ENCODE data around the gene GNG11. TPM values are rescaled to one million over a fixed set of nuclear protein-coding genes. Genes with fewer than 3 reads are reported as not detected.
"Not testable (repeated sequence)": the region's sequence is repeated elsewhere in the genome, so short reads cannot be mapped to it uniquely, and the experiment has no call there.

Gene GNG11
- total RNA-seq, 3 donors from 2014 or later (not counting 1 experiment from before 2014, with no cell fraction given) = 0.57 to 4.0 (median 1.5) TPM

DNA sequence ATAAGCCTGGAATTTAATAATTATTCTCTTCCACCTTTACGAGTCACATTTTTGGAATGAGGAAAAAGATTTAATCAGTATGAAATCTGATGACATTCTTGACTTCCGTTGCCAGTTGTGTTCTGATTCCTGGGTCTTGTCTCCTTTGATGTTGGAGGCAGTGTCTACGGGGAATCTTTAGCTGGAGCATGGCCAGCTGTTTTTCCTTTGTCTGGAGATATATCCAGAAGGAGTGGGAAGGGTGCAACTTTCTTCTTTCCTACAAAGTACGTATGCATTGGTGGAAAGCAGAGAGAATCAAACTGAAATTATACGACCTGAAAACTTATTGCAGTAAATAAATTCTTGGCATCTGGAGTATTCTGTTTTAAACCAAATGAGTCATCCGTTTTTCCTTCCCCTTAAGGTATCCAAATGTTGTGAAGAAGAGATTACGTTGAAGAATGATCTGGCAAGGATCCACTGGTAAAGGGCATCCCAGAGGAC is 6.9 kb upstream of the GNG11 start:
- Mint-ChIP-seq H3K4me1 (no peaks in the 10 kb centered on the region), H3K4me3 (no peak overlapping the region), H3K36me3 (no peaks in the 10 kb centered on the region), H3K27me3 (ENCODE audit: low read depth in 2 of 2) (peaks cover 25 to 44% of the 10 kb centered on the region in 2 donors), H3K9me3 (no peaks in the 10 kb centered on the region), H3K27ac (no peak overlapping the region)
- DNase-seq (no peak), ATAC-seq (no peak)
- peaks cover 2% of the 10 kb centered on the region for H3K27me3 ChIP-seq (ENCODE audit: control insufficient read depth, insufficient read depth, low read length)
- H3K27ac ChIP-seq (ENCODE audit: low read length) = no peak overlapping the region
- intact Hi-C loops (cut with micrococcal nuclease) = no loop called here
- TF ChIP-seq, protein P1, sequence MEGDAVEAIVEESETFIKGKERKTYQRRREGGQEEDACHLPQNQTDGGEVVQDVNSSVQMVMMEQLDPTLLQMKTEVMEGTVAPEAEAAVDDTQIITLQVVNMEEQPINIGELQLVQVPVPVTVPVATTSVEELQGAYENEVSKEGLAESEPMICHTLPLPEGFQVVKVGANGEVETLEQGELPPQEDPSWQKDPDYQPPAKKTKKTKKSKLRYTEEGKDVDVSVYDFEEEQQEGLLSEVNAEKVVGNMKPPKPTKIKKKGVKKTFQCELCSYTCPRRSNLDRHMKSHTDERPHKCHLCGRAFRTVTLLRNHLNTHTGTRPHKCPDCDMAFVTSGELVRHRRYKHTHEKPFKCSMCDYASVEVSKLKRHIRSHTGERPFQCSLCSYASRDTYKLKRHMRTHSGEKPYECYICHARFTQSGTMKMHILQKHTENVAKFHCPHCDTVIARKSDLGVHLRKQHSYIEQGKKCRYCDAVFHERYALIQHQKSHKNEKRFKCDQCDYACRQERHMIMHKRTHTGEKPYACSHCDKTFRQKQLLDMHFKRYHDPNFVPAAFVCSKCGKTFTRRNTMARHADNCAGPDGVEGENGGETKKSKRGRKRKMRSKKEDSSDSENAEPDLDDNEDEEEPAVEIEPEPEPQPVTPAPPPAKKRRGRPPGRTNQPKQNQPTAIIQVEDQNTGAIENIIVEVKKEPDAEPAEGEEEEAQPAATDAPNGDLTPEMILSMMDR (IDR thresholded peaks at IDR 0.05) = no peak
- 95% methylated on average over 7 of the region's 7 CpGs for WGBS (ENCODE audit: insufficient coverage)
- H3K4me3 ChIP-seq (ENCODE audit: low read length) = no peak overlapping the region
- H3K36me3 ChIP-seq (ENCODE audit: control insufficient read depth, insufficient read depth, low read length) = no peaks in the 10 kb centered on the region
- no peaks in the 10 kb centered on the region for H3K4me1 ChIP-seq (ENCODE audit: control insufficient read depth, insufficient read depth, low read length)
- no peaks in the 10 kb centered on the region for H3K9me3 ChIP-seq (ENCODE audit: control insufficient read depth, insufficient read depth, low read length)

DNA sequence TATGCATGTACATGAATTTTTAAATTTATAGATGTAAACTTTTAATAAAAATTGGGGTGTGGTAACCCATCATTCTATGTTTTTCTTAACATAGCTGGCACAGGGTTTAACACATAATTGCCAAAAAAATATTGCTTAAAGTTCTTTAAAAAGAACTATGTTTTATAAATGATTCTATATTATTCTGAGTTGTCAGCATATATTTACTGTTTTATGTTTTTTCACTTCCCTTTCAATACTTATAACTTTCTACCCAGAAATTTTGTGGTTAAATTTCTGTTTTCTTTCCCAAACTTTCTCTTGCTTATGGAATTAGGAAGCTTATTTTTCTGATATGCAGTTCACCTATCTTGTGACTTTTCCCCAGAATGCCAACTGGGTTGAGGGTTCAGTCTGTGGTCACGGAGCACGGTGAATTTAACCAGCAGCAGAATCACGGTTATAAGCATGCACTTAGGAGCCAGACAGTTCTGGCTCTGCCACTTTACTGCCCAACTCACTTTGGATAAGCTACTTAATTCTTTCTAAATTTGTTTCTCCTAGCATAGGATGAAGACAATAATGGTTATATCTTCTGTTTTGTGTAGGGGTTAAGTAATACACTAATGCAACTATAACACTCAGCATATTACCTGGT is 6.2 kb upstream of the GNG11 start:
- ATAC-seq; DNase-seq; H3K4me1 Mint-ChIP-seq; H3K36me3 ChIP-seq (ENCODE audit: control insufficient read depth, insufficient read depth, low read length); intact Hi-C loops (cut with micrococcal nuclease); H3K36me3 Mint-ChIP-seq; H3K4me3 Mint-ChIP-seq; H3K9me3 ChIP-seq (ENCODE audit: control insufficient read depth, insufficient read depth, low read length); H3K4me3 ChIP-seq (ENCODE audit: low read length); H3K27ac Mint-ChIP-seq; H3K27ac ChIP-seq (ENCODE audit: low read length); H3K9me3 Mint-ChIP-seq; H3K4me1 ChIP-seq (ENCODE audit: control insufficient read depth, insufficient read depth, low read length); H3K27me3 ChIP-seq (ENCODE audit: control insufficient read depth, insufficient read depth, low read length): not testable (repeated sequence)
- no CpG with 5 or more reads among the region's 3 CpGs for WGBS (ENCODE audit: insufficient coverage)
- H3K27me3 Mint-ChIP-seq (ENCODE audit: low read depth in 2 of 2) = peaks cover 30 to 47% of the 10 kb centered on the region in 2 donors

DNA sequence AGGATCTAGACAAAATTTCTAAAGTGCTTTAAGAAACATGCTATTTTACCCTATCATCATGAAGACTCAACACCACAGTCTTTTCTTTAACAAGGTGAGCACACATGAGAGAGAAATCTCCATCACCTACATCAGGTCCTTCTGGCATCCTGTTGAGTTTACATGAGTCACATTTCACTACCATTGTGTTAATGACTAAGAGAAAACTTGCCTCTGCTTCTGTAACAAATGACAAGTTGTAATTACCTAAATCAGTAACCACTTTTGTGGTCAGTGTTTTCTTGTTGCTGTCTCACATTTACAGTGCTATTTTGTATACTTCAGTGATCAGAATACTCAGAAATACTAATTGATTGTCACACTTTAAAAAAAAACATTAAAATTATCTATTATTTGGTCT is 5.6 kb upstream of the GNG11 start:
- H3K4me1 ChIP-seq (ENCODE audit: control insufficient read depth, insufficient read depth, low read length); H3K36me3 Mint-ChIP-seq; DNase-seq; H3K4me1 Mint-ChIP-seq; ATAC-seq; H3K4me3 ChIP-seq (ENCODE audit: low read length); H3K9me3 ChIP-seq (ENCODE audit: control insufficient read depth, insufficient read depth, low read length); H3K27me3 ChIP-seq (ENCODE audit: control insufficient read depth, insufficient read depth, low read length); H3K27ac Mint-ChIP-seq; H3K27ac ChIP-seq (ENCODE audit: low read length); H3K36me3 ChIP-seq (ENCODE audit: control insufficient read depth, insufficient read depth, low read length); intact Hi-C loops (cut with micrococcal nuclease); H3K4me3 Mint-ChIP-seq; H3K9me3 Mint-ChIP-seq: not testable (repeated sequence)
- peaks cover 34 to 52% of the 10 kb centered on the region in 2 donors for H3K27me3 Mint-ChIP-seq (ENCODE audit: low read depth in 2 of 2)

DNA sequence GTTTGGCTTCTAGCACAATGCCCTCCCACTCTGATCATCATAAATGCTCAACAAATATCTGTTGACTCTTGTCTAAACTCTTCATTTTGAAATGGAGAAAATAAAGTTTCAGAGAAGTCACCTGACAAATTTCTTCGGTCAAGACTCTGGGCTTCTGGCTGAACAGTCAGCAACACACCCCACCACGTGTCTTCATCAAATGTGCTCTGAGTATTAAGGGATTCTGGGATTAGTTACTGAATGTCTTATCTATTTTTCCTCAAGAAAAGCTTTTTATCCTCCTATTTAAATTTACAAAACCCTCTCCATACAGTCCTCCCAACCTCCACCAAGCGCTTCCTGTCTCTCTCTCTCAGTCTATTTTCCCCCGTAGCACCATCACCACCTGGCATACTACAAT is 5.2 kb upstream of the GNG11 start:
- H3K27ac Mint-ChIP-seq; H3K36me3 ChIP-seq (ENCODE audit: control insufficient read depth, insufficient read depth, low read length); intact Hi-C loops (cut with micrococcal nuclease); H3K4me1 ChIP-seq (ENCODE audit: control insufficient read depth, insufficient read depth, low read length); H3K9me3 ChIP-seq (ENCODE audit: control insufficient read depth, insufficient read depth, low read length); H3K4me3 Mint-ChIP-seq; H3K4me1 Mint-ChIP-seq; H3K9me3 Mint-ChIP-seq; H3K4me3 ChIP-seq (ENCODE audit: low read length); H3K27me3 ChIP-seq (ENCODE audit: control insufficient read depth, insufficient read depth, low read length); ATAC-seq; DNase-seq; H3K36me3 Mint-ChIP-seq; H3K27ac ChIP-seq (ENCODE audit: low read length): not testable (repeated sequence)
- peaks cover 38 to 57% of the 10 kb centered on the region in 2 donors for H3K27me3 Mint-ChIP-seq (ENCODE audit: low read depth in 2 of 2)
- WGBS (ENCODE audit: insufficient coverage) = 87% methylated on average over 2 of the region's 4 CpGs

DNA sequence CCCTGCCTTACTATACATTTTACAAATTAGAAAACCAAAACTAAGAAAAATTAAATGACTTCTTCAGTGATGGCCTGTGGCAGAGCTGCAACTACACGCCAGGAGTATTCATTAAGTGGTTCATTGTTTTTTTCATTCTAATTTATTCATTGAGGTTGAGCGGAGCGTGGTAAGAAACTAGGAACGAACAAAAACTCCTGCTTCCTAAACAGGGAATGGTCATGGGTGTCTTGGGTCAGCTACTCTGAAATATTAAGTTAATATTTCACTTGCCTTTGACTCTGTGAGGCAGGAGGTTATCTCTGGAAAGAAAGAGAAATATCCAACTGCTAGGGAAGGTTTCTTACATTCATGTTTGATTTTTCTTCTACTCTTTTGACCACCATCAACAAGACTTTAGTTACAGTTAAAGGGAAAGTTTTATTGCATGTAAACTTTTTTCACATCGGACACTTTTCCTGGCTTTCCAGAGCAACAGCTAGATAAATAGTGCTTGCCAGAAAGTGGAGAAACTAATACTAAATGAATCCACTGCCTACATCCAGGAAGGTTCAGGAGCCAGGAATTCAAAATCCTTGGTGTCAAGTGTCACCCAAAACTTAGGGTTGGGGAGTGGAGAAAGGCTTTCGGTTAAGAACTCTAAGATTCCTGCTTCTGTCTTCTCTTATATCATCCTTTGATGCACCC is 896 bp upstream of the GNG11 start:
- no peak overlapping the region for H3K4me3 ChIP-seq (ENCODE audit: low read length)
- DNase-seq (no peak), ATAC-seq (no peak)
- peaks cover 21% of the 10 kb centered on the region for H3K27me3 ChIP-seq (ENCODE audit: control insufficient read depth, insufficient read depth, low read length)
- H3K27ac ChIP-seq (ENCODE audit: low read length) = no peak overlapping the region
- TF ChIP-seq, protein P1 (IDR thresholded peaks at IDR 0.05) = no peak
- 75% methylated on average over 4 of the region's 6 CpGs for WGBS (ENCODE audit: insufficient coverage)
- H3K4me1 ChIP-seq (ENCODE audit: control insufficient read depth, insufficient read depth, low read length) = peaks cover 10% of the 10 kb centered on the region
- intact Hi-C loops (cut with micrococcal nuclease) = no loop called here
- H3K9me3 ChIP-seq (ENCODE audit: control insufficient read depth, insufficient read depth, low read length) = no peaks in the 10 kb centered on the region
- H3K4me3 Mint-ChIP-seq = peak overlapping the region; percentile 45
- H3K4me1 Mint-ChIP-seq = peaks cover 0 to 10% of the 10 kb centered on the region in 2 donors
- H3K36me3 Mint-ChIP-seq = no peaks in the 10 kb centered on the region
- H3K27me3 Mint-ChIP-seq (ENCODE audit: low read depth in 2 of 2) = peaks cover 39 to 60% of the 10 kb centered on the region in 2 donors
- H3K9me3 Mint-ChIP-seq = no peaks in the 10 kb centered on the region
- no peaks in the 10 kb centered on the region for H3K36me3 ChIP-seq (ENCODE audit: control insufficient read depth, insufficient read depth, low read length)
- no peak overlapping the region for H3K27ac Mint-ChIP-seq
